Measurements from ENCODE around the gene PPM1N.

DNA sequence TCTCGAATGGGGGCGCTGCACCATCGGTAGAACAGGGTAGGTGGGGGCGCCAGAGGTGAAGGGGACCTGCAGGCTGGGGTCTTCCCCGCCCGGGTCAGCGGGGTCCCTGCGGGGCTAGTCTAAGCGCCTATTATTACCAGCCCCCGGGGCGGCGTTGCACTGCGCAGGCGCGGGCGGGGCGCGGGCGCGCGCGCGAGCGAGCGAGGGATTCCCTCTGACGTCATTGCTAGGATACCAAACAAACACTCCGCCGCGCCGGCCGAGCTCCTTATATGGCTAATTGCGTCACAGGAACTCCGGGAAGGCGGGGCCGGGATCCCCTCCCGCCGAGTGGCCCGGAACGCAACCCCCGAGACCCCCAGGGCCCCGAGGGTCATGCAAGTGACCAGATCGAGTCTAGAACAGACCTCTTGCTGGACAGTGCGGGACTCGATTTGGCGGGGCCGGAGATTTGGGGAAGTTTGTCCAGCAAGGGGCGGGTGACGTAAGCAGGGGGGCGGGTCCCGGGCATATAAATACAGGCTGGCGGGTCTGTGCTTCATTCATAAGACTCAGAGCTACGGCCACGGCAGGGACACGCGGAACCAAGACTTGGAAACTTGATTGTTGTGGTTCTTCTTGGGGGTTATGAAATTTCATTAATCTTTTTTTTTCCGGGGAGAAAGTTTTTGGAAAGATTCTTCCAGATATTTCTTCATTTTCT, 30.6 kb upstream of the PPM1N start, which contains the start of gene FOSB:
- no peak for TF ChIP-seq SMC3 (IDR thresholded peaks at IDR 0.05; ENCODE audit: low read depth, low read length)
- TF ChIP-seq, protein P1, sequence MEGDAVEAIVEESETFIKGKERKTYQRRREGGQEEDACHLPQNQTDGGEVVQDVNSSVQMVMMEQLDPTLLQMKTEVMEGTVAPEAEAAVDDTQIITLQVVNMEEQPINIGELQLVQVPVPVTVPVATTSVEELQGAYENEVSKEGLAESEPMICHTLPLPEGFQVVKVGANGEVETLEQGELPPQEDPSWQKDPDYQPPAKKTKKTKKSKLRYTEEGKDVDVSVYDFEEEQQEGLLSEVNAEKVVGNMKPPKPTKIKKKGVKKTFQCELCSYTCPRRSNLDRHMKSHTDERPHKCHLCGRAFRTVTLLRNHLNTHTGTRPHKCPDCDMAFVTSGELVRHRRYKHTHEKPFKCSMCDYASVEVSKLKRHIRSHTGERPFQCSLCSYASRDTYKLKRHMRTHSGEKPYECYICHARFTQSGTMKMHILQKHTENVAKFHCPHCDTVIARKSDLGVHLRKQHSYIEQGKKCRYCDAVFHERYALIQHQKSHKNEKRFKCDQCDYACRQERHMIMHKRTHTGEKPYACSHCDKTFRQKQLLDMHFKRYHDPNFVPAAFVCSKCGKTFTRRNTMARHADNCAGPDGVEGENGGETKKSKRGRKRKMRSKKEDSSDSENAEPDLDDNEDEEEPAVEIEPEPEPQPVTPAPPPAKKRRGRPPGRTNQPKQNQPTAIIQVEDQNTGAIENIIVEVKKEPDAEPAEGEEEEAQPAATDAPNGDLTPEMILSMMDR (conservative IDR thresholded peaks at IDR 0.05; ENCODE audit: low read depth, low read length): no peak
